ENCODE results near the gene STK39. TPM values are rescaled to one million over a fixed set of nuclear protein-coding genes. Genes with fewer than 3 reads are reported as not detected.

The STK39 gene
- total RNA-seq, 1 donor, result 18.1 TPM

GRCh38 chr2:167981945-167982344, 265.4 kb downstream of the STK39 start:
- no peak for DNase-seq (ENCODE audit: insufficient read length, low spot score, missing footprints)
- Histone ChIP-seq H3K27ac (ENCODE audit: low read depth, low read length) (no peak overlapping the region), H3K4me2 (ENCODE audit: insufficient read depth, low read length) (no peak overlapping the region), H3K36me3 (ENCODE audit: insufficient read depth, low read length) (no peaks in the 10 kb centered on the region), H3K4me1 (ENCODE audit: insufficient read depth, low read length) (no peaks in the 10 kb centered on the region), H3K9me3 (ENCODE audit: low read depth, low read length) (no peaks in the 10 kb centered on the region), H3K27me3 (ENCODE audit: insufficient read depth, low read length) (no peaks in the 10 kb centered on the region), H4K20me1 (ENCODE audit: insufficient read depth, low read length) (no peaks in the 10 kb centered on the region), H3K4me3 (ENCODE audit: insufficient read depth, low read length) (no peak overlapping the region), H2AFZ (ENCODE audit: low read length) (no peak overlapping the region), H3K79me2 (ENCODE audit: insufficient read depth, low read length) (no peaks in the 10 kb centered on the region)
- TF ChIP-seq CTCF (IDR thresholded peaks at IDR 0.05; ENCODE audit: extremely low read depth, low read depth, low read length), result no peak

GRCh38 chr2:167980439-167980838, 267.0 kb downstream of the STK39 start:
- Histone ChIP-seq H3K9me3 (ENCODE audit: low read depth, low read length) (no peaks in the 10 kb centered on the region), H4K20me1 (ENCODE audit: insufficient read depth, low read length) (no peaks in the 10 kb centered on the region), H3K27ac (ENCODE audit: low read depth, low read length) (no peak overlapping the region), H2AFZ (ENCODE audit: low read length) (no peak overlapping the region), H3K4me3 (ENCODE audit: insufficient read depth, low read length) (no peak overlapping the region), H3K36me3 (ENCODE audit: insufficient read depth, low read length) (no peaks in the 10 kb centered on the region), H3K4me2 (ENCODE audit: insufficient read depth, low read length) (no peak overlapping the region), H3K4me1 (ENCODE audit: insufficient read depth, low read length) (no peaks in the 10 kb centered on the region), H3K27me3 (ENCODE audit: insufficient read depth, low read length) (no peaks in the 10 kb centered on the region), H3K79me2 (ENCODE audit: insufficient read depth, low read length) (no peaks in the 10 kb centered on the region)
- no peak for TF ChIP-seq CTCF (IDR thresholded peaks at IDR 0.05; ENCODE audit: extremely low read depth, low read depth, low read length)
- no peak for DNase-seq (ENCODE audit: insufficient read length, low spot score, missing footprints)

DNA sequence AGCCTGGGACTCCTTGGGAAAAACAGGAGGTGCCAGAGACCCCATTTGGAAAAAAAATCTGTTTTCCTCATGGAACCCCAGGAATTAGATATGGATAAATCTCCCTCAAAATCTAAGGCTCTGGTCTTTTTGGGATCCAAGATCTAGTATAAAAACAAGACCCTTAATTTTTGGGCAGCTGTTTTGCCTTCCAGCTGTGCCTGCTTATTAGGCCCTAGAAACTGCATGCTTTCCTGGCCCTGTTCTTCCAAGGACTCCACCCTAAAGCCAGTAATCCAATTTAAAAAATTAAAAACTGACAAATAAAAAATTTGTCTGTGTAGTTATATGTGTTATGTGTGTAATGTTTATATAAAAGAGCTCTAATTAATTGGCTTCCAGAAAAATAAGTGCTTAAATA, 274.6 kb downstream of the STK39 start:
- Histone ChIP-seq H3K4me1 (ENCODE audit: insufficient read depth, low read length) (no peaks in the 10 kb centered on the region), H3K36me3 (ENCODE audit: insufficient read depth, low read length) (no peaks in the 10 kb centered on the region), H3K4me2 (ENCODE audit: insufficient read depth, low read length) (no peak overlapping the region), H3K27ac (ENCODE audit: low read depth, low read length) (no peak overlapping the region), H3K4me3 (ENCODE audit: insufficient read depth, low read length) (no peak overlapping the region), H3K27me3 (ENCODE audit: insufficient read depth, low read length) (no peaks in the 10 kb centered on the region), H4K20me1 (ENCODE audit: insufficient read depth, low read length) (no peaks in the 10 kb centered on the region), H3K79me2 (ENCODE audit: insufficient read depth, low read length) (no peaks in the 10 kb centered on the region), H3K9me3 (ENCODE audit: low read depth, low read length) (no peaks in the 10 kb centered on the region), H2AFZ (ENCODE audit: low read length) (no peak overlapping the region)
- DNase-seq (ENCODE audit: insufficient read length, low spot score, missing footprints), result no peak
- TF ChIP-seq CTCF (IDR thresholded peaks at IDR 0.05; ENCODE audit: extremely low read depth, low read depth, low read length), result no peak

DNA sequence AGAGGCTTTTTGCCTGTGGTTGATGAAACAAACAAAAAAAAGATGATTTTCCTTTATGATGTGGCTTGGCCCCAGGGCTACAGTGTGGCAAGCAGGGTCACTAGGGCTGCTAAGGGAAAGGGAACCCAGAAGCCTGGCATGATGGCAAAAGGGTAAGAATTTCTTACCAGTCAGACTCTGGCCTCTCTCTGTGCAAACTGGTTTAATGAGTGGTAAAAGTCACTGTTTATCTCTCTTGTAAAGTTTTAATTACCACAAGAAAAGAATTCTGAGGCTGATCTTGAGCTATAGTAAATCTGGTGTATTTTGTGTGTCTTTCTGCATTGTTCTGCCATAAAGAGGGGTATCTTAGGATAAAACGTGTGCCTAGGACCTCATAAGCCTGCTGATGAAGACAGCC, 275.4 kb downstream of the STK39 start:
- H3K27ac ChIP-seq (ENCODE audit: low read depth, low read length), result no peak overlapping the region
- no peak overlapping the region for H3K4me2 ChIP-seq (ENCODE audit: insufficient read depth, low read length)
- no peaks in the 10 kb centered on the region for H4K20me1 ChIP-seq (ENCODE audit: insufficient read depth, low read length)
- no peak for TF ChIP-seq CTCF (IDR thresholded peaks at IDR 0.05; ENCODE audit: extremely low read depth, low read depth, low read length)
- H3K4me3 ChIP-seq (ENCODE audit: insufficient read depth, low read length), result no peak overlapping the region
- DNase-seq (ENCODE audit: insufficient read length, low spot score, missing footprints), result no peak
- H3K4me1 ChIP-seq (ENCODE audit: insufficient read depth, low read length), result peaks cover 4% of the 10 kb centered on the region
- H3K27me3 ChIP-seq (ENCODE audit: insufficient read depth, low read length), result no peaks in the 10 kb centered on the region
- H2AFZ ChIP-seq (ENCODE audit: low read length), result no peak overlapping the region
- no peaks in the 10 kb centered on the region for H3K79me2 ChIP-seq (ENCODE audit: insufficient read depth, low read length)
- H3K9me3 ChIP-seq (ENCODE audit: low read depth, low read length), result no peaks in the 10 kb centered on the region
- no peaks in the 10 kb centered on the region for H3K36me3 ChIP-seq (ENCODE audit: insufficient read depth, low read length)

All from osteoblast (primary cell).